Measurements from ENCODE around the gene EIF2AK2.

DNA sequence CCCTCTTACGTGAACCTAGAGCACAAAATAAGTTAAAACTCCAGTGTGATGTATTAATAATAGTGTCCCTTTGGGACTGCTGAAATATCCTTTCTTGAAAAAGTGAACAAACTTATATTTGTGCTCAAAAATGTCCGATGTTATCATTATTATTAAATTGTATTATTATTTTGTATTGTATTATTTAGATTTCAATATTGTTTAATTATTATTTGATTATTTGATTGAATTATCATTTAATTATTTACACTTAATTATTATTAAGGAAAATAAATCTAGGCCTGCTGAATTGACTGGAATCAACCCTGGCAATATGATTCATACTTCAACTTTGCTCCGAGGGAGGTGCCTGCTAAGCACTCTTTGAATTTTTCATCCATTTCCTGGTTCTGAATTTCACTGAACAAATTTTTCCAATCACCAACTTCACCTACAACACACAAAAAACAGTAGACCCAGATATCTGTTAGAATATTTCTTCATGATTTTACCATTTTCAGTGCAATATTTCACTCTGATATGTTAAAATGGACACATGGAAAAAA, 10.9 kb upstream of the EIF2AK2 start:
- TF ChIP-seq, protein P1, sequence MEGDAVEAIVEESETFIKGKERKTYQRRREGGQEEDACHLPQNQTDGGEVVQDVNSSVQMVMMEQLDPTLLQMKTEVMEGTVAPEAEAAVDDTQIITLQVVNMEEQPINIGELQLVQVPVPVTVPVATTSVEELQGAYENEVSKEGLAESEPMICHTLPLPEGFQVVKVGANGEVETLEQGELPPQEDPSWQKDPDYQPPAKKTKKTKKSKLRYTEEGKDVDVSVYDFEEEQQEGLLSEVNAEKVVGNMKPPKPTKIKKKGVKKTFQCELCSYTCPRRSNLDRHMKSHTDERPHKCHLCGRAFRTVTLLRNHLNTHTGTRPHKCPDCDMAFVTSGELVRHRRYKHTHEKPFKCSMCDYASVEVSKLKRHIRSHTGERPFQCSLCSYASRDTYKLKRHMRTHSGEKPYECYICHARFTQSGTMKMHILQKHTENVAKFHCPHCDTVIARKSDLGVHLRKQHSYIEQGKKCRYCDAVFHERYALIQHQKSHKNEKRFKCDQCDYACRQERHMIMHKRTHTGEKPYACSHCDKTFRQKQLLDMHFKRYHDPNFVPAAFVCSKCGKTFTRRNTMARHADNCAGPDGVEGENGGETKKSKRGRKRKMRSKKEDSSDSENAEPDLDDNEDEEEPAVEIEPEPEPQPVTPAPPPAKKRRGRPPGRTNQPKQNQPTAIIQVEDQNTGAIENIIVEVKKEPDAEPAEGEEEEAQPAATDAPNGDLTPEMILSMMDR (IDR thresholded peaks at IDR 0.05), result no peak
- no peak for TF ChIP-seq POLR2A (IDR thresholded peaks at IDR 0.05)
